ENCODE results near the gene GNGT2.

DNA sequence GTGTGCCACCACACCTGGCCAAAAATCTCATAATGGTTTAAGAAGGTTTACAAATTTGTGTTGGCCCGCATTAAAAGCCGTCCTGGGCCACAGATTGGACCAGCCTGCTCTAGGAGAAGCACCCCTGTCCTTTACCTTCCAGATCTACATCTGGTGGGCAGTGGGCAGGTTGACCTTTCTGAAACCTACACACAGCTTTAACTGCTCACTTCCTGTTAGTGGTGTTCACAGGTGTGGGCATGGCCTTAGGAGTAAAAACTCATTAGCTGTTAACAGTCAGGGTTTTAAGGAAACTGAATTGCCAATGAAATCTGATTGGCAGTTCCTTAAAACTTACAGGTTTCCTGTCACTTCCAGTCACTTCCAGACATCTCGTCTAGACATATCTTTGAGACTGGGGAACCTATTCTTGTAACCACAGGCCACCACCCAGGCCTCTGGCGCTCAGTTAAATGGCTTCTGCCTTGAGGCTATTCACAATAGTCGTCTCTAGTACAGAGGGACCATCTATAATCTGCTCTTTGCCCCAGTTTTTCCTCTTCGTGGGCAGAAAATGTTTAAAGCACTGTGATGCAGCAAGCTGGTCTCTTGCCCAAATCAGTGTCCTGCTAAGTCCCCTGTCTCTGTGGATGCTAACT is 29.3 kb downstream of the GNGT2 start:
- no peak for TF ChIP-seq CTCF (IDR thresholded peaks at IDR 0.05; ENCODE audit: low read length)
- no peak for TF ChIP-seq EZH2 (optimal IDR thresholded peaks at IDR 0.05; ENCODE audit: low read depth, low read length)
